ENCODE data around the gene DAW1. TPM values are rescaled to one million over a fixed set of nuclear protein-coding genes. Genes with fewer than 3 reads are reported as not detected.
A peak's percentile ranks its signal among the peaks of the same experiment; 100 is the strongest.

DAW1 gene
- total and polyA plus RNA-seq, 2 of the 4 experiments (the other 2 are of a cell fraction), result 0.86 to 1.4 TPM

GRCh38 chr2:227861011-227861410 is 10.4 kb upstream of the DAW1 start:
- Histone ChIP-seq H4K5ac (ENCODE audit: low read depth, low read length) (no peak overlapping the region), H3K27me3 (ENCODE audit: control insufficient read depth, insufficient read depth, low read length) (no peaks in the 10 kb centered on the region), H4K8ac (ENCODE audit: low read depth in 2 of 2, low read length in 2 of 2) (peak overlapping the region in 1 of 2 experiments; percentile 12; a peak in 1 of 4 replicates), H3K18ac (ENCODE audit: low read depth, low read length) (peak overlapping the region; percentile 36; the same call in 1 of the 2 replicates), H3K36me3 (ENCODE audit: control insufficient read depth, insufficient read depth, low read length) (no peaks in the 10 kb centered on the region), H2BK15ac (ENCODE audit: low read depth, low read length) (peak overlapping the region; percentile 54; the same call in 1 of the 3 replicates), H3K56ac (ENCODE audit: extremely low read depth, insufficient read depth, low read length) (no peak overlapping the region), H3K23ac (ENCODE audit: low read depth, low read length) (no peak overlapping the region), H3K9me1 (ENCODE audit: insufficient read depth, low read length) (peaks cover 13% of the 10 kb centered on the region; the same call in 1 of the 2 replicates), H3K4me3 (ENCODE audit: insufficient read depth, low read depth, low read length) (no peak overlapping the region), H2BK120ac (ENCODE audit: low read depth, low read length) (no peak overlapping the region), H2AK9ac (replicated peaks; ENCODE audit: low read depth, low read length, poor library complexity) (no peak overlapping the region), H3K9ac (ENCODE audit: low read depth, low read length) (no peak overlapping the region), H3K4me2 (ENCODE audit: low read depth, low read length) (no peak overlapping the region), H2BK5ac (ENCODE audit: low read depth, low read length, poor library complexity, severe bottlenecking) (no peak overlapping the region), H3K79me1 (ENCODE audit: low read depth in 1 of 2, low read length in 2 of 2) (no peaks in the 10 kb centered on the region), H4K91ac (ENCODE audit: insufficient read depth, low read depth, low read length) (no peak overlapping the region; the same call in 1 of the 2 replicates), H2AK5ac (ENCODE audit: low read depth, low read length) (no peak overlapping the region), H3K14ac (replicated peaks; ENCODE audit: low read depth, low read length) (no peak overlapping the region), H3K27ac (ENCODE audit: insufficient read depth, low read length) (no peak overlapping the region), H4K20me1 (ENCODE audit: insufficient read depth, low read length) (no peaks in the 10 kb centered on the region), H3K9me3 (ENCODE audit: control insufficient read depth, insufficient read depth, low read length) (no peaks in the 10 kb centered on the region), H3K4ac (ENCODE audit: low read depth, low read length) (no peak overlapping the region), H2BK20ac (ENCODE audit: low read depth, low read length) (no peak overlapping the region), H2AFZ (replicated peaks; ENCODE audit: low read length, poor library complexity) (no peak overlapping the region), H3K4me1 (ENCODE audit: control insufficient read depth, insufficient read depth, low read length) (peaks cover 10% of the 10 kb centered on the region)
- intact Hi-C loops (cut with micrococcal nuclease) (loop anchor here (5.0 kb wide), 2 partner anchors 44 to 204 kb away; no protein-coding TSS in a partner anchor), in situ Hi-C loops (cut with MboI; ENCODE audit: low sequenced_read_pairs) (no loop called here), dilution Hi-C loops (cut with HindIII; ENCODE audit: low sequenced_read_pairs, unreplicated experiment) (no loop called here)
- ChIA-PET CTCF (interaction anchor here (2.2 kb wide), 1 partner anchor 95 kb away, joined by 7 read pairs; no protein-coding TSS in a partner anchor), POLR2A (ENCODE audit: unreplicated experiment) (no interaction called here)
- DNase-seq (no peak), ATAC-seq (ENCODE audit: low read depth) (no peak)
- 17% methylated on average over 1 of the region's 2 CpGs; no CpG with 5 or more reads in 1 of the 2 experiments for WGBS, 2 experiments (ENCODE audit: extremely low coverage in 2 of 2, insufficient read length in 1 of 2)
- no peak for TF ChIP-seq RAD21 (IDR thresholded peaks at IDR 0.05; ENCODE audit: low read length)
- no peak for TF ChIP-seq POLR2A (IDR thresholded peaks at IDR 0.05; ENCODE audit: low read depth, low read length)
- TF ChIP-seq BHLHE40 (IDR thresholded peaks at IDR 0.05; ENCODE audit: low read depth, low read length), result no peak
- no peak for TF ChIP-seq NFE2L2 (IDR thresholded peaks at IDR 0.05; ENCODE audit: low read depth, low read length)
- no peak for TF ChIP-seq CEBPB (IDR thresholded peaks at IDR 0.05; ENCODE audit: low read depth, low read length)
- no peak for TF ChIP-seq MAFK (IDR thresholded peaks at IDR 0.05; ENCODE audit: low read depth, low read length)
- no peak for TF ChIP-seq RCOR1 (IDR thresholded peaks at IDR 0.05; ENCODE audit: insufficient replicate concordance, low read length)
- TF ChIP-seq USF2 (IDR thresholded peaks at IDR 0.05; ENCODE audit: low read depth, low read length), result no peak
- TF ChIP-seq MAZ (IDR thresholded peaks at IDR 0.05; ENCODE audit: borderline replicate concordance, low read depth, low read length), result no peak
- no peak for TF ChIP-seq FOS (IDR thresholded peaks at IDR 0.05; ENCODE audit: low read depth, low read length)
- BruUV-seq (replicated peaks), result no TSS peak

Measured in IMR-90 (cell line).